Activated CD4-positive, alpha-beta T cell treated with anti-CD3 and anti-CD28 coated beads, Interleukin-10, Interleukin-2, amounts not matched to agents 100 ng/mL and 50 ng/mL, durations not matched to agents 16 hours and 8 hours (primary cell): Measurements from ENCODE around the gene GGCX.
"Not testable (repeated sequence)": the region's sequence is repeated elsewhere in the genome, so short reads cannot be mapped to it uniquely, and the experiment has no call there.

Experiments used
- DNase-seq: peaks from one replicate; pipeline ENCODE4 v3.0.0-alpha.2; 2020

The GGCX gene

DNA sequence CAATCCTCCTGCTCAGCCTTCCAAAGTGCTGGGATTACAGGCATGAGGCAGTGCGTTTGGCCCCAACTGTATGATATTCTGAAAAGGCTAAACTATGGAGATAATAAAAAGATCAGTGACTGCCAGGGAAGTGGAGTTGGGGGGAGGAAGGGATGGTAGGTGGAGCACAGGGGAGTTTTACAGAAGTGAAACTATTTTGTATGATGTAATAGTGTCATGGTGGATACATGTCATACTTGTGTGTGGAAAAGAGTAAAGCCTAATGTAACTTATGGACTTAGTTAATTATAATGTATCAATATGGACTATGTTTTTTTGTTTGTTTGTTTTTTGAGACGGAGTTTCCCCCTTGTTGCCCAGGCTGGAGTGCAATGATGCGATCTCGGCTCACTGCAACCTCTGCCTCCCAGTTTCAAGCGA, 2.9 kb upstream of the GGCX start:
- DNase-seq, result no peak

DNA sequence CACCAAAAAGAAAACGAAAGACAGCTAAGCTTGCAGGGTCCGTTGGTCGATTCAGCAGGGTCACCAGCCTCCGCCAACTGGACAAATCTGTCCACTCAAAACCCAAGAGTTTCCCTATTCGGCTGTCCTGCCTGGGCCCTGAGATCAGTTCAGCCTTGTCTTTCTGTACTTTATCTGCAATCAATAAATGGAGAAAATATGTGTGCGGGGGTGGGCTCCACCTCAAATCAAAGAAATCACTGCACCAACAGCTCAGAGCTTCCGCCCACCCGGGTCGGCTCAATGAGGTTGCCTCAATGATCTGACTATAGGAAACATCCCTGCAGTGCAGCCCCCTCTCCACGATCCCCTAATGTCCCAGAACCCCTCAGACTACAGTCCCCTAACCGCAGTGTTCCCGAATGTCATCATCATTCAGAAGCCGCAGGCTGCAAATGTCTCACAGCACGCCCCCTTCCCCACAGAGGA, 447 bp downstream of the GGCX start:
- DNase-seq, result no peak

DNA sequence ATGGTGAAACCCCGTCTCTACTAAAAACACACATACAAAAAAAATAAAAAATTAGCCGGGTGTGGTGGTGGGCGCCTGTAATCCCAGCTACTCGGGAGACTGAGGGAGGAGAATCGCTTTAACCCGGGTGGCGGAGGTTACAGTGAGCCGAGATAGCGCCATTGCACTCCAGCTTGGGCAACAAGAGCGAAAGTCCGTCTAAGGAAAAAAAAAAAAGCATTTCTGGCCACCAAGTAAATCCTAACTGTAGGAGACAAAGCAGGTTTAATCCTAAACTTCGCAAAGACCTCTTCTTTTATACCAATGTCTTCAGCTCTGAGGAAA, 928 bp downstream of the GGCX start:
- not testable (repeated sequence) for DNase-seq

DNA sequence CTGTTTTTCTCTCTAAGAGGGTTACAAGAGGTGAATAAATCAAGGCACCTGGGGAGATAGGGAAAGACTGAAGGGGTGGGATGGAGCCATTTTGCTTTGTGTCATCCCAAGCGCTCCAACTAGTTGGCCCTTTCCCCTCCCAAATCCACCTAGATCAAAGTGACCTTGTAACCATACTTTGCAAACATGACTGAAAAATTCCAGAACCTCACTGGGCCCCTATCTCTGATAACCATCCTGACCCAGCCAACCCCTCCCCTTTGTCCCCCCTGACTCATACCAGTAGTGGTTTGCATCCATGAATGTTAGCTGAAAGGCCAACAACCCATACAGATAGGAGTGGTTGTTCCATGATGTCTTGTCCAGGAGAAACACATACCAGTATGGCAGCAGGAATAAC, 3.1 kb downstream of the GGCX start:
- no peak for DNase-seq

DNA sequence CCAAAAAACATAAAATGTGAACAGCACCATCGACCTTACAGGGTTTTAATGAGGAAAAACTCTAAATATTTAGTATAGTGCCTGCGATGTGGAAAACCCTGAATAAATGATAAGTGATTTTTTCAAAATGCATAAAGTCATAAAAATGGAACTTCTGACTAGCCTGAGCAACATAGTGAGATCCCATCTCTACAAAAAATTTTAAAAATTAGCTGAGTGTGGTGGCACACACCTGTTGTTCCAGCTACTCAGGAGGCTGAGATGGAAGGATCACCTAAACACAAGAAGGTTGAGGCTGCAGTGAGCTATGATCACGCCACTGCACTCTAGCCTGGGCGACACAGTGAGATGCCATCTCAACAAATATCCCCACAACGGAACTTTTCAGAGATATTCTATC, 4.2 kb downstream of the GGCX start:
- no peak for DNase-seq

DNA sequence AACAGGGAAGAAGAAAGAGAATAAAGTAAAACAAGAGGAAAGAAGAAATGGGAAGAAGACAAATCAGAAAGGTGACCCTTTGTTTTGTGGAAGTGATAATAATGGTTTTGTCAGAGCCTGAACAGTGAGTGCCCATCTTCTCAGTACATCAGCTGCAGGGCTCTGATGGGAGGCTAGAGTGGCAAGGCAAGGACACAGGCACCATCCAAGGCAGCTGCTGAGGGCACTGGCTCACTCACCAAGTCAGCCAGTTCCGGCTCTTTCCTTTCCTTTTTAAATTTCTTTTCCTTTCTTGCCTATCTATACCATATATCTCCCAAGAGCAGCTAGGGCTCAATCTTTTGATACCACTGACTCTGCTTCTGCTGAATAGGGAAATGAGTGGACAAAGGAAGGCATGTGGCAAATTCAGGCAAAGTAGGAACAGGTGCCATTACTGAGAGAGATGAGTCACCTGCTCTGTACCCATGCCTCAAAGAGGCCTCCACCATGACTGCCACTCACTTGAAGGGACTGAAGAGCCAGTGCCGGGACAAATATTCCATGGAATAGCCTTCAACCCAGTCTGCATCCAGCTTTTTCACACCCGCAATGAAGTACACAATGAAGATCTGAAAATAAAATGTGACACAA, 6.2 kb downstream of the GGCX start:
- DNase-seq, result no peak

DNA sequence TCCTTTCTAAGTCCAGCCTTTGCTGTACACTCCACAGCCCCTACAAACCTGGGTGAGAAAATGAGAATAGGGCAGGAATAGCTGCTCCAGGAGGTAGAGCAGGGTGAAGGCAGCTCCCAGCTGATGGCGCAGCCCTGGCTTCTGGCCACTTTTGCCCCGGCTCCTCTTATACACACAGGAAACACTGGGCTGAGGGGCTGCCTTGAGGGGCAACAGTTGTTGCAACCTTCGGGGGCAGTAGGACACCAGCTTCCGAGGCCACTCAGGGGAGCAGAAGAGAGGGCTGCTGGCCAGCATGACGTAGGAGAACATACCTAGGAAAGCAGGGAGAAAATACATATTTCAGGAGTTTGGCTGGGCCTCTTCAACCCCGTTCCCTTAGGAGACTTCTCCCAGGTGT, 8.1 kb downstream of the GGCX start:
- DNase-seq, result no peak

DNA sequence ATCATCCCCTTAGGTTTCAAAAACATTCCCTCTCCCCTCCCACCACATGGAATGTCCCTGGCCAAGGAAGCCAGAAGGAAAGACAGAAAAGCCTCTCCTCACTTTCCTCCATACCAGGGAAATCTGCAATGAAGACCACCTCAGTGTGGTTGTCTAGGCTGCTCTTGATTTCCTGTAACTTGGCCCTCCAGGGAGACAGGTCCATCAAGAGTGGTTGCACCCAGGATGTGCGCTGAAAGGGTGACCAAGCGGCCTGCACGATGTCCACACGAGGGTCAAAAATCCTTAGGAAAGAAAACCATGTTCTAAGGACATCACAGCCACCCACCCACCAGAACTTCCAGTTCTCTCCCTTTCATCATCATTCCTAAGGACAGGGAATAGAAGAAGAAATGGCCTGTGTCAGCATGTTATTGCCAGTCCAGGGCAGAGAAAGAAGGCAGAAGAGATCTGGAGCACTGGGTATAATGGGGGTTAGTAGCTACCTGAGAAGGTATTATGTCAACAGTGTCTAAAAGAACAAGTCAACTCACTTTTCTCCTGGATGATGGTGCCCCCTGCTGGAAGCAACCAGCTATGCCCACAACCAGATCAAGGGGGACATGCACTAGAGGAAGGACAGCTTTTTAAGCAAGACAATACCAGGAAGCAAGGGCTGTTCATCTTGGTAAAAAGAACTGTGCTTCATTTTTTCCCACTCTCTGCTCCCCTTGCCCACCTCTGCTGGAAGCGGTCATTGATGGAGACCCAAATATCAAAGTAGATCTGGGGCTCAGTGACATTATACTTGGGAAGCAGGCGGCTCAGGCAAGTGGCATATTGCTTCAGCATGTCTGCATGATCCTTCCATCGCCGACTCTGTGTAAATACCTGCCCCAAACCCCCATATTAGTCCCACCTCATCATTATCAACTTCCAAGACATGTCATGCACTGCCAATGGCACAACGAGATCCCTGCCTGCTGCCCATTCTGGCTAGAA, 9.3 kb downstream of the GGCX start:
- peak; percentile 87 for DNase-seq

DNA sequence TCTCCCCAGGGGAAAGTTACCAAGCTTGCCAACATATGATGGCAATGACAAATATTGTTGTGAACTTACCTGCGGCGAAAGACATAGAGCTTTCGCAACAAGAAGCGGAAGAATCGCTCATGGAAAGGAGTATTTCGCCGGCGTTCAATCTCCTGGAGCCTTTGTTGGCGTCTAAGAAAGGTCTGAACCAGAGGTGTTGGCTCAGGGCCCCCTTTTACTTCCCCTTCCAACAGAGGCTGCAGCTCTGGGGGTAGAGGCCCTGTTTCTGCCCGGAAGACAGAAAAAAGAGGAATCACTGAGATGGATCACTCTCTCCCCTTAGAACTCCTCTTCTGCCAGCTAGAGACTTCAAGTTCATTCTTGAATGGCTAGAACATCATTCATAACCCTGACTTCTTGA, 10.8 kb downstream of the GGCX start:
- DNase-seq, result no peak

DNA sequence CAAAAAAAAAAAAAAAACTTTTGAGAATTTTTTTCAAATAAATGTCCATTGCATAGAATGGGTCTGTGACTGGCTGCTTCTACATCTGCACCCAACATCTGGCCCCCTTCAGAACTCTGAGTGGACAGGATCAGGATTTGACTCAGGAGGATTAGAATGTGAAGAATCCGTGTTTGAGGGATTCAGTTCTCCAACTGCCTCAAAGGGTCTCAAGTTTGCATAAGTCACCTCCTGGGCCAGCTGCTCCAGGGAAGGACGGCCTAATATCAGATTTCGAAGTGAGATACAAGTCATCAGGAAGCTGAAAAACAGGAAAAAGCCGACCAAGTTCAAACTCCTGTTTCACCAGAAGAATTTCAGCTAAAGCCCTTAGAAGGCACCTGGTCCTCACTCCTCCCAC, 11.5 kb downstream of the GGCX start:
- DNase-seq, result no peak

DNA sequence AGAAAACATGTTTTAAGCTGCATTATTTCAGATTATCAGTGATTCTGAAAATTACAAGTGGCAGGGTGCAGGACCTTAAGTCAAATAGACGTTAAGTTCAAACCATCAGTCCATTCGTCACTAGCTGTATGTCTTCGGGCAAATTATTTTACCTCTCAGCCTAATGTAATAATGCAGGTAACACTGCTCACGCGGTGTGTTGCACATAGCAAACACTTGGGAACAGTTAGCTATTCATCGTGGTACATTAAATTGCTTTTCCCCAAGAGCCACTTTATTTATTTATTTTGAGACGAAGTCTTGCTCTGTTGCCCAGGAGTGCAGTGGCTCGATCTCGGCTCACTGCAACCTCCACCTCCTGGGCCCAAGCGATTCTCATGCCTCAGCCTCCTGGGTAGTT, 12.2 kb downstream of the GGCX start:
- no peak for DNase-seq

DNA sequence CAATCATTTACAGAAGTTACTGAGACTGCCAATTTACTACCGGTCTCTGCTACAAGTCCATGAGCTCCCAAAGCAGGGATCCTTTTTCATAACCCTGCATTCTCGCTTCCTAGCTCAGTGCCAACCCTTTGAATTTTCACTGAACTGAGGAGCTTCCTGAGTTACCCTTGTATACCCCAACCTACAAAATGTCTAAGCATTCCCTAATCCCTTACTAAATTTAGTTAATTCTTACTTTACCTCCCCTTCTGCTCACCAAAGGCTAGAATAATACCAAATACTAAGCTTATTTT, 12.7 kb downstream of the GGCX start:
- no peak for DNase-seq

DNA sequence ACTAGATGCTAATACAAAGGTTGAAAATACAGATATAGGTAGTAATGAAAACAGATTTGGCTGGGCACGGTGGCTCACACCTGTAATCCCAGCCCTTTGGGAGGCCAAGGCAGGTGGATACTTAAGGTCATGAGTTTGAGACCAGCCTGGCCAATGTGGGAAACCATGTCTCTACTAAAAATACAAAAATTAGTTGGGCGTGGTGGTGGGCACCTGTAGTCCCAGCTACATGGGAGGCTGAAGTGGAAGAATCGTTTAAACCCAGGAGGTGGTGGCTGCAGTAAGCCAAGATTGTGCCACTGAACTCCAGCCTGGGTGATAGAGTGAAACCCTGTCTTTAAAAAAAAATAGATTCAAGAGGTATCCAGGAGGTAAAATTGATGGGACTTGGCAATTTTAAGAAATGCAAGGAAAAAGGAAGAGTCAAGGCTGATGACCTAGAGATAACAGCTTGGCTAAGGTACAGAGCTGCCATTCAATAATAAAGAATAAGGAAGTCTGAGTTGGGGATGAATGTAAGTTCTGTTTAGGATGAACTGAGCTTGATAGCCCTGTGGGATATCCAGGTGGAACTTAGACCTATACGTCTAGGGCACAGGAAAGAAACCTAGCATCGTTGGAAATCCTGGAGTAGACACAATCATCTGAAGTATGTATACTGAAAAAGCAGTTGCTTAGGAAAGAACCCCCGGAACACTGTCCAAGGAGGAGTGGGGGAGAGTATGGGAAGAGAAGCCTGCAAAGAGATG, 13.3 kb downstream of the GGCX start:
- DNase-seq, result no peak

DNA sequence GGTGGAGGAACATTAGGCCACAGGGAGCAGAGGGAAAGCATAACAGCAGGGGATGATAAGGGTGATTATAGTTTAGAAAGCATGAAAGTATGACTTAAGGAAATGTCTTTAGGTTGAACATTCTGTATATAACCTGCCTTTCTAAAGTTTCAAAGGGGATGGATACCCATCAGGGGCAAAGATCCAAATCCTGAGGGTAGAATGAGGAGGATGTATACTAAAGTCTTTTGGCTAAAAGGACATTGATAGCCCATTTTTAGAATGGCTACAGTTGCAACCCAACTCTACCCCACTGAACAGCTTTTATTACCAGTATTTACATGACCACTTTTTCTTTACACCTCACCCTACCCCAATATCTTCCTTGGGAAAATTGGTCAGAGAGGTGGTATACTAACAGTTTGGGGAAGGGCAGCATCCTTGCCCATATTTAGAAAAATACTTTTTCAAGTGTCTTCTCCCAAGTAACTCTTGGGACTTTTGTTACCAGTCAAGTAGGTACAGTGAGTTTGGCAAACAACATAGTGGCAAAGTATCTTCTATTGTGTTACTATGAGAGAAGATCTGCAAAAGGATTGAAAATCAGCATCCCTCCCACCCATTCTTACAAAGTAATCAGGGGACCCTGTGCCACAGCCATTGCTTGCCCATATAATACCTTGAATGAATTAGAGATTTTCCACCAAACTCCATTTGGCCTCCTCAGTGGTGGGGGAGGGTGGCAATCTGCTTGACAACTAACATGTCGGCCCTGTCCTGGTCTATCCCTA, 14.0 kb downstream of the GGCX start:
- DNase-seq, result no peak

DNA sequence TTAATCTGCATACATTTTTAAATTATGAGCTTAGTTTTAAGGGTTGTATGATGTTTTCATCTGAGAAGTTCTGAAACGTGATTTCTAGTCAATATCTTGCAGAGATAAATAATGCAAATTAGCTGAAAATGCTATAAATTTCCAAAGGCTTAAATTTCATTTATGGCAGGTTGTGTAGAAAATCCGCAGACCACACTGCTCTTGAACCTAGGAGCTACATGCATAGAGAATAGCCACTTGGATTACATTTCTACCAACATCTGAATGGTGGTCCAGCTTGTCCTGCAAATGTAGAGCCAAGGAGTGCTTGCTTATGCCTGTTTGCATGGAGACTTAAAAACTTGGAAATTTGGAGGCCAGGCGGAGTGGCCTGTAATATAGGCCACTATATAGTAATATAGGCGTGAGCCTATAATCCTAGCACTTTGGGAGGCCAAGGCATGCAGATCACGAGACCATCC, 15.5 kb downstream of the GGCX start:
- DNase-seq, result peak; percentile 34

DNA sequence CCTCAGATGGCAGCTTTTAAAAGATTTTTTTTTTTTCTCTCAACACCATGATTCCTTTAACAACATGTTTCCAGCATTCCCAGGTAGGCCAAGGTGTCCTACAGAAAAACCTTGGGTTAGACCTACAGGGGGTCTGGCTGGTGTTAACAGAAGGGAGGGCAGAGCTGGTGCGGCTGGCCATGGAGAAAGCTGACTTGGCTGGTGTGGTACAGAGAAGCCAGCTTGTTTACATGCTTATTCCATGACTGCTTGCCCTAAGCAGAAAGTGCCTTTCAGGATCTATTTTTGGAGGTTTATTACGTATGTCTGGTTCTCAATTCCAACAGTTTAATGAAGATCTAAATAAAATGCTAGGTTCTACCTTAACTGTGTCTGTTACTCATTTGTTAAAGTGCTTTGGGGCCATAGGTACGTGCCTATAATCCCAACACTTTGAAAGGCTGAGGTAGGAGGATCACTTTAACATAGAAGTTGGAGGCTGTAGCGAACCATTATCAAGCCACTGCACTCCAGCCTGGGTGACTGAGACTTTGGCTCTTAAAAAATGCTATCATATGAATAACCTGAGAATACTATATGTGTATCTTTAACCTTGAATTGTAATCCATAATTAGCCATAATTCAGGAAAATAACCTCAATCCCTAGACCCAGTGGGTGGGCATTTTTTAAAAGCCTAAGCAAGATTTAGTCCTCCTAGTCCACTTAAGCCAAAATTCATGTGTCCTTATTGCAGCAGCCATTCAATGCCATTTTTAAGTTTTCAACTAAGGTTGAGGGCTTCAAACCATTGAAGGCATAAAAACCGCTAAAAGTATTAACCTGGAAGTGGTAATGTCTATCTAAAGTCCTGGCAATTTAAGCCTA, 16.1 kb downstream of the GGCX start:
- not testable (repeated sequence) for DNase-seq

DNA sequence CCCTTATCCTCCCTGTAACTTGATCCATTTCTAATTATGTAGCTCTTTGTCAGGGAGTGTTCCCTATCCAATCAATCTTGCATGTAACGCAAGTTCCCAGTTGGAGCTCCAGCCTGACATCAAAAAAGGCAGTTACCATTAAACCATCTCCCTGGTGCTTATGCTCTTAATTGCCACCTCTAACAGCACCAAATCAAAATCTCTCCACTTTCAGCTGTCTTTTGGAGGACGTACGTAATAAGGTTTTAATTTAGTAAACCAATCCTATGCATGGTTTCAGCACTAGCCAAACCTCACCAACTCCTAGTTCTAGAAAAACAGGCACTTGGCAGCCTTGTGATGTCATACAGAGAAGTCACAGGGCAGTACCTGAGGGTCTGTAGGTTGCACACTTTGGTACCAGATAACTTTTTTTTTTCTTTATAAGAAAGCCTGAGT, 17.0 kb downstream of the GGCX start:
- DNase-seq, result not testable (repeated sequence)

DNA sequence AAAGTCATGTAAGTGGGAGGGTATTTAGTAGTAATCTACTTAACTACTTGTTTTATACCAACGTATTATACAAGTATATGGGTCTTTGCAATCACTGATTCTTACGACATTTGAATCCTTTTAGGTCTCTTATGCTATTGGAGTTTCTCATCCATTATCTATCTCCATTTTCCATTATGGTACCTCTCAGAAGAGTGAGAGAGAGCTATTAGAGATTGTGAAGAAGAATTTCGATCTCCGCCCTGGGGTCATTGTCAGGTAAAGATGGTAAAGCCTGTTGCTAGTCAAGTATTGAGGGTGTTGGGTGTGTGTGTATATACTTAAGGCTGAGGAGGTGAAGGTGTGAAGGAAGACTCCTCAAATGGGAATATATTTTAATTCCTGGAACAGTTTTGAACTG, 18.5 kb downstream of the GGCX start:
- DNase-seq, result no peak

DNA sequence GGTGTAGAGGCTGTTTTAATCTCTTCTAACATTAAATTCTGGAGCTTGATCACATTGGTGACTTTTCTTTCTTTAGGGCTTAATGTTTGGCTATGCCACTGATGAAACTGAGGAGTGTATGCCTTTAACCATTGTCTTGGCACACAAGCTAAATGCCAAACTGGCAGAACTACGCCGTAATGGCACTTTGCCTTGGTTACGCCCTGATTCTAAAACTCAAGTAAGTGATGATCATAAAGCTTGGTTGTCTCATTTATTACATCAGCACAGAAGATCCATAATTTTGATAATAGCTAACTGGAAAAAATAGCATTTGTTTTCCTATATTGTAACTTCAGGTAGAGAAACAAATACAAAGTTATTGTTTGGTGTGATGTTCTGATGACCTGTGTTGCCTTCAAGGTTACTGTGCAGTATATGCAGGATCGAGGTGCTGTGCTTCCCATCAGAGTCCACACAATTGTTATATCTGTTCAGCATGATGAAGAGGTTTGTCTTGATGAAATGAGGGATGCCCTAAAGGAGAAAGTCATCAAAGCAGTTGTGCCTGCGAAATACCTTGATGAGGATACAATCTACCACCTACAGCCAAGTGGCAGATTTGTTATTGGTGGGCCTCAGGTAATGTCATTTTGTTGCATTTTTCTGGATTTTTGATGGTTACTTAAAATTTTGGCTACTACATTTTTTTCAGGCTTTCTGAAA, 19.4 kb downstream of the GGCX start:
- no peak for DNase-seq

DNA sequence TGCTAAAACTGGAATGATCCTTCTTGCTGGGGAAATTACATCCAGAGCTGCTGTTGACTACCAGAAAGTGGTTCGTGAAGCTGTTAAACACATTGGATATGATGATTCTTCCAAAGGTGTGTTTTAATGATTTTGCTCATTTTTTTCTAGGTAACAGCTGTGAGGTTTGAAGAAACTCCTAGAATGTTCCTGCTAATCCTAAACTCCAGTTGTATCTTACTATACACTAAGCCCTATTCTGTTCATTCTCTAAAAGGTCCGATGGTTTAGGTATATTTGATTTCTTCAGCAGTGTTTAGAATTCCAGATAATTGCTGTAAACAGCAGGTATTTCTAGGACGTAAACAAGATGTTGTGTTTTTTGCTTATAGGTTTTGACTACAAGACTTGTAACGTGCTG, 20.0 kb downstream of the GGCX start:
- DNase-seq, result no peak

DNA sequence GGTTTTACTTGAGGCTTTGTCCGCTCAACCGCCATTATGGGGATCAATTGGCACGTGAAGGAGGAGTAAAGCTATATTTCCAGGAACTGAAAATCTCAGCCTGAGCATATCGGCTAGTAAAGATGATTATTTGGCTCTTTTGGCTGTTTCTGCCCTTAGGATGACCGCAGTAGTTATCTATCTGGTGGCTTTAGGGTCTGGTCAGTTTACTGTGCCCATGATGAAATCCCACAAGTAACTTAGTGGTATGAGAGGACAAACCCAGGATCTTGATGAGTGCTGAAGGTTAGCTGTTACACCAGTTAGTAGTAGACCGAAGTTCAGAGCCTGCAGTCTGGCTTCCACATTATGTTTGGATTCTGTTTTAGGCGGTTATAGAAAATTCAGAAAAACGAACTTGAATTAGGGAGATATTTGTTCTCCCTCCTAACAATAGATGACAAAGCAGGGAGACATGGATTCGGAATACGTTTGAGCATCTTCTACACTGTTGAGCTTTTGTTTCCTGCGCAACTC, 21.1 kb downstream of the GGCX start:
- DNase-seq, result peak; percentile 35
